HG02981 (cell line): ENCODE results near the gene CCDC54.
"Not testable (repeated sequence)": the region's sequence is repeated elsewhere in the genome, so short reads cannot be mapped to it uniquely, and the experiment has no call there.

Experiments
- ATAC-seq: cut with Tn5 transposase; IDR thresholded peaks from one replicate; pipeline ENCODE4 v1.9.1; 2021; ENCODE audit warnings: mild to moderate bottlenecking, moderate library complexity; ENCODE audit not compliant: unreplicated experiment

The CCDC54 gene

DNA sequence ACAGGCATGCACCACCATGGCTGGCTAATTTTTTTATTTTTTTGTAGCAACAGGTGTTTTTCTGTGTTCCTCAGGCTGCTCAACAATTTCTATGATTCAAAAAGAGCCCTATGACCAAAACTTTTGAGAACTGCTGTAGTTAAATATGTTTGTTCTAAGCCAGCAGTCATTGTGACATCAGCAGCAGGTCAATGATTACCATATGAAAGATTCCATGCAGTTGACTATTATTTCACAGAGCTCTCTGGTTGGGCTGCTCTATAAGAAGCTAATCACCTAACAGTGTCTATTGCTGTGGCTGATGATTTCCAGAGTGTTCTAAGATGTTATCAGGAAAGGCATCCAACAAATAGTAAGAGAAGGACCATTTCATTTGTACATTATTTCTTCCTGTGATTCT lies at the start of gene CCDC54:
CCDC54 (plus strand) TSS at position 289 of the 400 bp plus-strand sequence. CDS start 149 bp downstream, outside the sequence.
- ATAC-seq = no peak

GRCh38 chr3:107328069-107328468 lies 49.2 kb upstream of the CCDC54 start:
- ATAC-seq = no peak

DNA sequence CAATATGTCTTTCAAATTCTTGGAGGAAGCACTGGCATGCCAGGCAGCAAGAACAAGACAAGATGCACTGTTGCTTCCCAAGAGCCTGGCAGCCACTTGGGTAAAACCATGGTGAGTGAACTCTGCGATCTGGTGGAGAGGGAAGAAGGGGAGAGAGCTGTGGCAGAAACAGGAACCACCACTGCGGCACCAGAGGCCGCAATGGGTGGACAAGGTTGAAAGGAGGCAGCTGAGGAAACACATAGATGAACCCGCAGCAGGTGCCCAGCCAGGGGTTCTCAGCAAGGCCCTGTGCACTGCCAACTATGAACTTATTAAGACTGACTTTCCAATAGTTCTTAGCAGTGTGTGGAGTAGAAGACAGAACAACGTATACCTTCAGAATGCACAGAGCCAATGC lies 48.2 kb upstream of the CCDC54 start:
- no peak for ATAC-seq

DNA sequence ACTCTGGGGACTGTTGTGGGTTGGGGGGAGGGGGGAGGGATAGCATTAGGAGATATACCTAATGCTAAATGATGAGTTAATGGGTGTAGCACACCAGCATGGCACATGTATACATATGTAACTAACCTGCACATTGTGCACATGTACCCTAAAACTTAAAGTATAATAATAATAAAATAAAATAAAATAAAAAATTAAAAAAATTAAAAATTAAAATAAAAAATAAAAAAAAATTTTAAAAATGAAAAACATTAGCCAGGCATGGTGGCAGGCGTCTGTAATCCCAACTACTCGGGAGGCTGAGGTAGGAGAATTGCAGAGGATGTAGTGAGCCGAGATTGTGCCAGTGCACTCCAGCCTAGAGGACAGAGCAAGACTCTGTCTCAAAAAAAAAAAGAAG lies 37.5 kb upstream of the CCDC54 start:
- not testable (repeated sequence) for ATAC-seq

- ATAC-seq = no peak
These were observed 32.5 kb upstream of the CCDC54 start for GRCh38 chr3:107344722-107345121.

- ATAC-seq = no peak
These were observed 31.3 kb upstream of the CCDC54 start for GRCh38 chr3:107345822-107346405.

DNA sequence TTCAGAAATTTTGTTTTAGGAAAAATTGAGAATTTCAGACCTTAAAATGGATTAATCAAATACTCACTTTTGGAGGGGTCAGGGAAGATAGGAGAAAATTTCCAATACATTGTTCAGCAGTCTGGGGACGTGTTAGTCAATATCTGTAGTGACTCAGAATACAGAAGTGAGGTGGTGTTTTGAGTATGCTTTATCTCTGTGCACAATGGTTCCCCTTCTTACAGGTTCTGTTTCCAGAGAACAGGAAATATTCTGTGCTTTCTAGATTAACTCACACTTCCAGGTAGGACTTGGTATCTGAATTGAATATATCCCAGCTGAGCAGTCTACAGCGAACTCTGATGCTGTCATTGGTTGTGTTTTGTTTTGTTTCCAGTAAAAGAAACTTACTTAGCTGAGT lies 30.7 kb upstream of the CCDC54 start:
- no peak for ATAC-seq

- ATAC-seq = no peak
These were observed 29.5 kb upstream of the CCDC54 start for GRCh38 chr3:107347751-107348150.

- ATAC-seq = no peak
These were observed 20.5 kb upstream of the CCDC54 start for GRCh38 chr3:107356706-107357105.

GRCh38 chr3:107361633-107362032 lies 15.6 kb upstream of the CCDC54 start:
- ATAC-seq = no peak

DNA sequence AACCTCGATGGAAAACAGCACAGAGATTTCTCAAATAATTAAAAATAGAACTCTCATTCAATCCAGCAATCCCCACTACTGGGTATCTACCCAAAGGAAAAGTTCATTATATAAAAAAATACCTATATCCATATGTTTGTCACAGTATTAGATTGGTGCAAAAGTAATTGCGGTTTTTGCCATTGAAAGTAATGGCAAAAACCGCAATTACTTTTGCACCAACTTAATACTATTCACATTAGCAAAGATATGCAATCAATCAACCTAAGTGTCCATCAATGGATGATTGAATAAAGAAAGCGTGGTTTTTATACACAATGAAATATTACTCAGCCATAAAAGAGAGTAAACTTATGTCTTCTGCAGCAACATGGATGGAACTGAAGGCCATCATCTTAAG lies 12.2 kb upstream of the CCDC54 start:
- ATAC-seq = no peak

DNA sequence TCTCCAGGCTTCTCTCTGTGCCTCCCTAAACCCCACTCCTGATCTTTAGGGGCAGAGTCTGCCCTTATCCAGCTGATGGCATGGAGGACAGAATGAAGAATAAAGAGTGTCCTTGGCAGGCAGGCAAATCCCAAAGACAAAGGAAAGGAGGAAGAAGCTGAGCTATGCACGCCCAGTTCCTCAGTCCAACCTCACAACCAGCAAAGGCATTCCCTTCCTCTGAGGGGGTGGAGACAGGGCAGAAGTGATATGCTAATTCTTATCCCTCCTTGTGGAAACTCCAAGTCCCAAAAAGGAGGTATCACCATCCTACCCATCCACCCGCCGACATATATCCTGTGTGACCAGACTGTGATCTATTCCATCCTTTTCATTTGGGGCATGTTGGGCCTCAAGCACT lies 10.5 kb upstream of the CCDC54 start:
- ATAC-seq = no peak

GRCh38 chr3:107367353-107367752 lies 9.9 kb upstream of the CCDC54 start:
- ATAC-seq = no peak

GRCh38 chr3:107368654-107369398 lies 8.4 kb upstream of the CCDC54 start:
- ATAC-seq = no peak

DNA sequence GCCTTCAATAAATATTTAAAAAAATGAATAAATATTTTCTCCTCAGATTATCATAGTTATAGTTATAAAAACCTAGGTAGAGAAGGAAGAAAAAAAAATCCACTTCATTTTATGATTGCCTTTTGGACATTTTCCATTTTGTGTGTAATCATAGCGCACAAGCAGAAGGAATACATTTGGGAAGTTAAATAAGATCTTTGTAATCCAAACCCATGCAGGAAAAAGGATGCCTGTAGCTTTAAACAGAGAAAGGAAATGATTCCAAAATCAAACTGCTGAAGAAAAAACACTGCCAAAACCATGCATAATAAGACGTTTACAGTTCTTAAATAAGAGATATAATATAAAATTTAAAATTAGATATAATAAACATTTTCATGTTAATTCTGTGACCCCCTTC lies 7.4 kb upstream of the CCDC54 start:
- no peak for ATAC-seq

GRCh38 chr3:107370907-107371306 lies 6.3 kb upstream of the CCDC54 start:
- ATAC-seq = no peak

DNA sequence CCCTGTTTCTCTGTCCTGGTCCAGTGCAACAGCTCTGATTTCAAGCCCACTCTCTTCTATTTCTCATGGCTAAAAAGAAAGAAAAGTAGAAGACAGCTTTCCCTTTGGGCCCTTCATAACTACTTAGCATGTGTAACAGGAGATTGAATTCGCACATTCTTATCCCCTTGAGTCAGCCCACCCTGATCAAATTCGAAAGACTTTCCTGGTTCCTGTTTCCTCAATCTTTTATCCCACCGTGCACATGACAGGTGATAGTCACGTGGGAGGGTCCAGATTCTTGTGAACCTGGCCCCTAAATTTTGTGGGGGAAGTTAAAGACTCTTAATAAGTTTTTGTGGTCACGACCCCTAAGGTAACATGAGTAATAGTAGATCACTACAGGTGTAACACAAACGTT lies 4.7 kb upstream of the CCDC54 start:
- no peak for ATAC-seq

DNA sequence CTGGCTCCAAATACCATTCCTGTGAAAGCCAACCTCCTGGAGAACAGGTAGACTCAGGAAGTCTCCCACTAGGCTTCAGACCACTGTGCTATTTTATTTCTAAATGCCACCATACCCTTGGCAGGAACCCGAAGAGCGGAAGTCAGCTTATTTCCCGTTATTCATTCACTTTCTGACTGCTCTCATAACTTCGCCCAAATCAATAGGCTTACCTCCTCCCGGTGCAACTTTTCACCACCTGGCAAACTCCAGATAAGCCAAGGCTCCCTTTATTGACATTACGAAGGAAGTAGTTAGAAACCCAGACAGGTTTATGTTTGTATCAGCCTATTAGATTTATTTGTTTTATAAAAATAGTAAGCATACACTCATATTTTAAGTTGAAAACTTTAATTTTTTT lies 3.3 kb upstream of the CCDC54 start:
- no peak for ATAC-seq

- no peak for ATAC-seq
These were observed 1.6 kb upstream of the CCDC54 start for GRCh38 chr3:107375682-107376081.

DNA sequence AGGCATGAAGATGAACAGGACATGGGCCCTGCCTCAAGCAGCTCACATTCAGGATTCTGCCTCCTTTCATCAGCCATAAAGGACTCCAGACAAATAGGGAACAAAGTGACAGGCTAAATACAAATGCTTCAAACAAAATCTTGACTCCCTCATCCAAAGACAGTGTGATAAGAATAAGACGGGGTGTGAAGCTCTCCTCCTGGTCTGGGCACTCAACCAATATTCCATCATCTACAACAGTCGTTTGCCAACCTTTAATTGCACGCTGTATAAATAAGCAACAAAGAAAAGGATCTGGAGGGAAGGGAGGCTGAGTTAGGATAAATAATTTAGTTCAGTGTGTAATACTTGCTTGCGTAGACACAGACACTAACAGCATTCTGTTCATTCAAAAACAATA lies 5.4 kb downstream of the CCDC54 start:
- ATAC-seq = no peak

DNA sequence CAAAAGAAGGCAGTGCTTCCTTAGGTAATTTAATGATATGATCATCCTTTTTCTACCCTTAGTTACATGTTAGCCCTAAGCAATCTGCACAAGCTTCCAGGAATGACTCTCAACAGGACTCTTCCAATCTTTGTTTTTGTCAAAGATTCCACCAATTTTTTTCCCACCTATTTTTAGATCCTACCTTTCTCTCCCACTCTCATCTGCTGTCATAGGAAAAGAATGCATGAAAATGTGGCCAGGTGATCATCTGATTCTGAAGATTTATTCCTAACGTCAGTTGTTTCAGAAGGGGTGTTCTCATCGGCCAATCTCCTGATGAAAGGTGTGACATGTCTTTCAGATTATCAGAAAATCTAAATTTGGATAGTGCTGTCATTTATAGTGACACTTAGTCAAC lies 7.2 kb downstream of the CCDC54 start:
- ATAC-seq = no peak

- ATAC-seq = no peak
These were observed 7.7 kb downstream of the CCDC54 start for GRCh38 chr3:107384907-107385306.

DNA sequence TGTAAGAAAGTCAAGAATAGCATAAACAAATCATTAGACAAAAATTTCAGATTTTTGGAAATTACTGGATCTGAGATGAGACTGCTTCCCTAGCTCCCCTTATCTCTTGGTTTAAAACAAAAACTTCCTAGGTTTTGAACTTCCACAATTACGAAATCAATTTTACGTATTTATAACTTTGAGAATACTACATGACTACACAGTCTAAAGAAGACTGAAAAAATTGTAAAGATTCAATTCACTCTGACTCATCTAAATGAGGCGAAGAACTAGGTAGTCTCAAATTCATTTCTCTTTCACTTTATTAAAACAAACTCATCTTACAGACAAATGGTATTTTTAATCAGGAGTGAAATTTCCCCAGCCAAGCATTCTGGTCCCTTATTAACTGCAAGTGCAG lies 10.3 kb downstream of the CCDC54 start:
- no peak for ATAC-seq
